Esophagus muscularis mucosa (tissue), 4 donors: ENCODE measurements around the gene ANKRD35.
"Not testable (repeated sequence)": the region's sequence is repeated elsewhere in the genome, so short reads cannot be mapped to it uniquely, and the experiment has no call there.

ENCODE experiments used
- CTCF ChIP-seq, 3 experiments: fragments of 200-600 bp in 2 of 3; fragments of 450-650 bp in 1 of 3; sonication (generic) in 2 of 3; IDR thresholded peaks; one replicate each; pipeline ENCODE4 v1.5.1; 2017 to 2019; ENCODE audit warnings: antibody characterized with exemption in 3 of 3, mild to moderate bottlenecking in 2 of 3, moderate library complexity in 1 of 3
- EP300 ChIP-seq: sonication (generic); formaldehyde crosslinking; IDR thresholded peaks from one replicate; pipeline ENCODE4 v1.6.1; 2017; ENCODE audit warnings: antibody characterized with exemption
- POLR2A ChIP-seq: fragments of 450-650 bp; IDR thresholded peaks from one replicate; pipeline ENCODE4 v1.6.1; 2017; ENCODE audit warnings: antibody characterized with exemption, moderate library complexity, mild to moderate bottlenecking, low read depth
- POLR2AphosphoS5 ChIP-seq, 2 donors: sonication (generic); formaldehyde crosslinking; IDR thresholded peaks; one replicate each; pipeline ENCODE4 v1.6.1; 2017; ENCODE audit warnings: antibody characterized with exemption in 2 of 2

- TF ChIP-seq CTCF (IDR thresholded peaks at IDR 0.05); POLR2A; POLR2AphosphoS5 (IDR thresholded peaks at IDR 0.05); EP300: not testable (repeated sequence)
These were observed 54.9 kb downstream of the ANKRD35 start for GRCh38 chr1:145830810-145831209.
